OCI-LY3 (cell line): ENCODE results near the gene ADGRL1.
"Not testable (repeated sequence)": the region's sequence is repeated elsewhere in the genome, so short reads cannot be mapped to it uniquely, and the experiment has no call there.

Source experiments
- H2AFZ ChIP-seq: fragments of 200-600, 300-600 bp; shearing (Covaris generic); 2 replicates; pipeline ENCODE4 v1.6.0; 2014; ENCODE audit warnings: antibody characterized with exemption, low read depth, low read length
- H3K27ac ChIP-seq: fragments of 200-600, 300-600 bp; sonication (generic); 2 replicates; pipeline ENCODE4 v1.5.1; 2014; ENCODE audit warnings: mild to moderate bottlenecking, low read length, moderate library complexity, mixed read lengths
- H3K27me3 ChIP-seq: fragments of 200-600, 300-600 bp; sonication (generic); 2 replicates; pipeline ENCODE4 v1.6.1; 2014; ENCODE audit warnings: low read depth, low read length, mixed read lengths
- H3K36me3 ChIP-seq: fragments of 200-600, 300-600 bp; sonication (generic); replicated peaks from 2 replicates; pipeline ENCODE3; 2014; ENCODE audit warnings: low read depth, low read length, mixed read lengths
- H3K4me1 ChIP-seq: fragments of 300-600, 200-600 bp; sonication (generic); 2 replicates; pipeline ENCODE4 v1.6.1; 2014; ENCODE audit warnings: low read length, mixed read lengths
- H3K4me2 ChIP-seq: fragments of 200-600, 300-600 bp; sonication (generic); 2 replicates; pipeline ENCODE4 v1.6.1; 2014; ENCODE audit warnings: low read length, mixed read lengths
- H3K4me3 ChIP-seq: fragments of 300-600, 200-600 bp; sonication (generic); 2 replicates; pipeline ENCODE4 v1.5.1; 2014; ENCODE audit warnings: antibody characterized with exemption, mild to moderate bottlenecking, low read length, moderate library complexity
- H3K79me2 ChIP-seq: fragments of 300-600, 200-600 bp; shearing (Covaris generic); 2 replicates; pipeline ENCODE4 v1.6.1; 2014; ENCODE audit warnings: mild to moderate bottlenecking, low read length, mixed read lengths
- H3K9ac ChIP-seq: fragments of 300-600, 200-600 bp; shearing (Covaris generic); 2 replicates; pipeline ENCODE4 v1.6.0; 2014; ENCODE audit warnings: mild to moderate bottlenecking, low read length, moderate library complexity
- H3K9me3 ChIP-seq: fragments of 200-600, 300-600 bp; shearing (Covaris generic); 2 replicates; pipeline ENCODE4 v1.6.1; 2014; ENCODE audit warnings: low read length, mixed read lengths; ENCODE audit not compliant: insufficient read depth
- H4K20me1 ChIP-seq: fragments of 200-600, 300-600 bp; sonication (generic); 2 replicates; pipeline ENCODE4 v1.6.1; 2016; ENCODE audit warnings: low read length, mixed read lengths; ENCODE audit not compliant: insufficient read depth
- EZH2phosphoT487 ChIP-seq: fragments of 200-600 bp; shearing (Covaris generic); IDR thresholded peaks from 2 replicates; pipeline ENCODE4 v1.6.1; 2018; ENCODE audit warnings: antibody characterized with exemption, mixed run types, low read depth
- TF ChIP-seq, protein P1 (sequence below): fragments of 200-600, 300-600 bp; sonication (generic); IDR thresholded peaks from 2 replicates; pipeline ENCODE4 v1.5.1; 2014; ENCODE audit warnings: antibody characterized with exemption, low read length, low read depth

ADGRL1 gene

DNA sequence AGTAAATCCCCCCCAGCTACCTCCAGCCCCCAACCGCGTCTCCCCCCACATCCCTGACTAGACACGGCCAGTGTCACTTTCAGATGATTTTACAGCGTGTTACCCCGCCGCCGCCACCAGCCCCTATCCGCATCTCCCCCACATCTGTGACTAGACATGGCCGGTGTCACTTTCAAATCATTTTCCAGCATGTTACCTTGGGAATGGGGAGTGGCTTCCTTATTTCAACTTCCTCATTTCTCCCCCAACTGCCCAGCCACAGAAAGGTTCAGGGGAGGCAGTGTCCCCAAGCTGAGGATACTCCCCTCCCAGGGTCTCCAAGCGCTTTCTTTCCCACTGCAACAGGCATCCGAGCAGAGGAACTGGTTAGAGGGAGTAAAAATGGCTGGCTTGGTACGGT is 18.4 kb downstream of the ADGRL1 start:
- no peak overlapping the region for H3K4me3 ChIP-seq
- H2AFZ ChIP-seq: no peak overlapping the region
- no peaks in the 10 kb centered on the region for H3K4me1 ChIP-seq
- no peaks in the 10 kb centered on the region for H3K27me3 ChIP-seq
- H3K4me2 ChIP-seq: no peak overlapping the region
- no peak overlapping the region for H3K27ac ChIP-seq
- no peak overlapping the region for H3K9ac ChIP-seq
- no peaks in the 10 kb centered on the region for H3K79me2 ChIP-seq
- TF ChIP-seq, protein P1, sequence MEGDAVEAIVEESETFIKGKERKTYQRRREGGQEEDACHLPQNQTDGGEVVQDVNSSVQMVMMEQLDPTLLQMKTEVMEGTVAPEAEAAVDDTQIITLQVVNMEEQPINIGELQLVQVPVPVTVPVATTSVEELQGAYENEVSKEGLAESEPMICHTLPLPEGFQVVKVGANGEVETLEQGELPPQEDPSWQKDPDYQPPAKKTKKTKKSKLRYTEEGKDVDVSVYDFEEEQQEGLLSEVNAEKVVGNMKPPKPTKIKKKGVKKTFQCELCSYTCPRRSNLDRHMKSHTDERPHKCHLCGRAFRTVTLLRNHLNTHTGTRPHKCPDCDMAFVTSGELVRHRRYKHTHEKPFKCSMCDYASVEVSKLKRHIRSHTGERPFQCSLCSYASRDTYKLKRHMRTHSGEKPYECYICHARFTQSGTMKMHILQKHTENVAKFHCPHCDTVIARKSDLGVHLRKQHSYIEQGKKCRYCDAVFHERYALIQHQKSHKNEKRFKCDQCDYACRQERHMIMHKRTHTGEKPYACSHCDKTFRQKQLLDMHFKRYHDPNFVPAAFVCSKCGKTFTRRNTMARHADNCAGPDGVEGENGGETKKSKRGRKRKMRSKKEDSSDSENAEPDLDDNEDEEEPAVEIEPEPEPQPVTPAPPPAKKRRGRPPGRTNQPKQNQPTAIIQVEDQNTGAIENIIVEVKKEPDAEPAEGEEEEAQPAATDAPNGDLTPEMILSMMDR: no peak
- no peak for TF ChIP-seq EZH2phosphoT487
- no peaks in the 10 kb centered on the region for H3K36me3 ChIP-seq
- no peaks in the 10 kb centered on the region for H4K20me1 ChIP-seq
- H3K9me3 ChIP-seq: no peaks in the 10 kb centered on the region

DNA sequence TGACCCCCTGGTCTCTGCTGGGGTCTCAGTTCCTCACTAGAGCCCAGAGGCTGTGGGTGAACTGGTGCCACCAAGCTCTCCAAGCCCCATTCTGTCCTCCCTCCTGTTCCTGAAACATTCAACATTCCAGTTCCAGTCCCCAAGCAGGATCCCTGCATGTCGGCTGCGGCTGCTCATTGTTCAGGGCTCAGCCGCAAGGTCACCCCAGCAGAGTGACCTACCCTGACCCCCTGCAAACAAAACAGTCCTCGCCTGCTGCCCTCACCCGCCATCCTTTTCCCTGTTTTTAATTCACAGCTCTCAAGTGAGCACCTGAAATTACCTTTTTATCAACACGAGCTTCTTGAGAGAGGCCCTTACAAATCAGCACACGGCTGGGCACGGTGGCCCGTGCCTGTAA is 19.3 kb downstream of the ADGRL1 start:
- not testable (repeated sequence) for H3K79me2 ChIP-seq

DNA sequence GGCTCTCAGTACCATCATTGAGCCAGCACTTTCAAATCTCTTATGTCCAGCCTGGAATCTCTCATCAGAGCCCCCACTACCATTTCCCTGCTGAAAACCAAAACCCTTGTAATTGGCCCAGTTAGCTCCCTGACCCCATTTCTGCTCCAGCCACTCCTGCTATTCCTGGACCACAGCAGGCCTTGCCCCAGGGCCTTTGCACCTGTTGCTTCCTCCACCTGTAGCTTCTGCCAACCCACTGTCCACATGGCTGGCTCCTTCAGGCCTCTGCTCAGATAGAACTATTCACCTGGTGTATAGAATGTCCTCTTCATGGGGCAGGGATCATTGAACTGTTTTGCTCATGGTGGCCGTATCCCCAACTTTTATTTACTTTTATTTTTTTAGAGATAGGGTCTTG is 20.3 kb downstream of the ADGRL1 start:
- H3K79me2 ChIP-seq, H3K9me3 ChIP-seq, H3K4me1 ChIP-seq, H3K4me2 ChIP-seq, H3K27ac ChIP-seq, H3K27me3 ChIP-seq, H3K4me3 ChIP-seq, H4K20me1 ChIP-seq, H2AFZ ChIP-seq, H3K36me3 ChIP-seq, H3K9ac ChIP-seq: not testable (repeated sequence)

More for the DNA sequence above, 19.3 kb downstream of the ADGRL1 start:
- H3K9ac ChIP-seq, H3K4me3 ChIP-seq, H3K4me2 ChIP-seq, H2AFZ ChIP-seq, H4K20me1 ChIP-seq, H3K27ac ChIP-seq, H3K27me3 ChIP-seq, H3K36me3 ChIP-seq, H3K9me3 ChIP-seq, H3K4me1 ChIP-seq: not testable (repeated sequence)

DNA sequence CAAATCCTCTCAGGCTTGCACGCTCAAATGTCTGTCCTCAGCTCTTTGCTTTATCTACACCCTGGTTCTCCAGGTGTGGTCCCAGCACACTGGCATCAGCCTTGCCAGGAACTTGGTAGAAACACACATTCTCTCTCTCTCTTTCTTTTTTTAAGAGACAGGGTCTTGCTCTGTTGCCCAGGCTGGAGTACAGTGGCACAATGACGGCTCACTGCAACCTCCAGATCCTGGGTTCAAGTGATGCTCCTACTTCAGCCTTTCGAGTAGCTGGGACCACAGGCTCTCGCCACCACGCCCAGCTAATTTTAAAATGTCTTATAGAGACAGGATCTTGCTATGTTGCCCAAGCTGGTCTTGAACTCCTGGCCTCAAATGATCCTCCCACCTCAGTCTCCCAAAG is 20.8 kb downstream of the ADGRL1 start:
- Histone ChIP-seq H3K36me3 (no peaks in the 10 kb centered on the region), H3K4me2 (no peak overlapping the region), H2AFZ (no peak overlapping the region), H3K27me3 (no peaks in the 10 kb centered on the region), H3K27ac (no peak overlapping the region), H3K9ac (no peak overlapping the region), H3K9me3 (no peaks in the 10 kb centered on the region), H3K4me1 (no peaks in the 10 kb centered on the region), H4K20me1 (no peaks in the 10 kb centered on the region), H3K79me2 (no peaks in the 10 kb centered on the region), H3K4me3 (no peak overlapping the region)
- no peak for TF ChIP-seq EZH2phosphoT487
- TF ChIP-seq, protein P1: no peak

DNA sequence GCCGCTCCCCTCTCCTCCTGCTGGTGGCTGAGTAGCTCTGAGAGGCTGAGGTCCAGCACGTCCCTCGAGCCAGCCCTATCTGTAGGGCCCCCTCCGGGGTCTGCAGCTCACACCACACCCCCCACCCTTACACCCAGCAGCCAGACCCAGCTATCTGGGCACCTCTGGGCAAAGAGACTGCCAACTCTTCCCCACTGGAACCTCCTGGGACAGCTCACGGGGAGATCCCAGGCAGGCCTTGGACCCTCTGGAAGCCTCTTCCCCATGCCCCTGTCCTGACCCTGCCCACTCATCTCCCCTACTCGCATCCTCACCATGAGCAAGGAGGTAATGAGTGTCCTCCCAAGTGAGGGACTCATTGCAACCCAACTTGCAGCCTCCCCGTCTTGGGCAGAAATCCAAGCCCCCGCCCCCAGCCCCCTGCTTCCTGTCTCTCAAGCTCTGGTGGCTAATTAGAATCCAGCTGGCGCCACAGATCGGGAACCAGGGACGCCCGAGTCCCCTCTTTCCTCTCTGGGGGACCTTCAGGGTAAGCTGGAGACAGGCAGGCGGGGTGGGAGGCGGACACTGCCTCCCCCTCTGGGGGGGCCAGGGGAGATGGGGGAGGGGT is 22.1 kb downstream of the ADGRL1 start:
- H2AFZ ChIP-seq: no peak overlapping the region
- no peaks in the 10 kb centered on the region for H4K20me1 ChIP-seq
- no peak overlapping the region for H3K9ac ChIP-seq
- TF ChIP-seq, protein P1: no peak
- TF ChIP-seq EZH2phosphoT487: no peak
- H3K27me3 ChIP-seq: no peaks in the 10 kb centered on the region
- H3K4me1 ChIP-seq: no peaks in the 10 kb centered on the region
- no peak overlapping the region for H3K27ac ChIP-seq
- no peak overlapping the region for H3K4me2 ChIP-seq
- no peaks in the 10 kb centered on the region for H3K79me2 ChIP-seq
- H3K4me3 ChIP-seq: no peak overlapping the region
- no peaks in the 10 kb centered on the region for H3K36me3 ChIP-seq
- H3K9me3 ChIP-seq: no peaks in the 10 kb centered on the region
